ENCODE measurements around the gene SMYD2. TPM values are rescaled to one million over a fixed set of nuclear protein-coding genes. Genes with fewer than 3 reads are reported as not detected.

Gene SMYD2
- total RNA-seq, 1 donor from 2014 or later: 33.6 TPM

DNA sequence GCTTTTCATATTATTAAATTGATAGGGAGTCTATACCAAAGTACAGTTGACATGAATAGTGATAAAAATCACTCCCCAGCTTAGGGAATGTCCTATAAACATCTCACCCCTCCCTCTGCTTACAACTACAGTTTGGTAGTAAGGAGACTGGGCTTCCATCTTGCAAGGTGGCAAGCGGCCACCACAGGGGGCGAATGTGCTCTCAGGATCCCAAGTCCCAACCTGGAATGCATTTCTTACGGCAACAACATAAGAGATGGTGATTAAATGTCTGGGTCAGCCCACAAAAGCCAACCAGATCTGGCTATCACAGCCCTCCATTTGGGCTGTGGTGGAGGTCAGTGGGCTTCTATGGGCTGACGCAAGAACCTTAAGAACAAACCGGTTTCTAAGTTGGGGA is 68.0 kb downstream of the SMYD2 start:
- Mint-ChIP-seq H3K9me3 (peaks cover 16% of the 10 kb centered on the region), H3K27ac (no peak overlapping the region), H3K4me1 (ENCODE audit: low read depth) (peaks cover 2% of the 10 kb centered on the region), H3K27me3 (ENCODE audit: low read depth) (no peaks in the 10 kb centered on the region), H3K4me3 (ENCODE audit: low read depth) (no peak overlapping the region), H3K36me3 (ENCODE audit: low read depth) (peaks cover 71% of the 10 kb centered on the region)
- intact Hi-C loops (cut with micrococcal nuclease): no loop called here
- no peak for DNase-seq (ENCODE audit: low spot score)

DNA sequence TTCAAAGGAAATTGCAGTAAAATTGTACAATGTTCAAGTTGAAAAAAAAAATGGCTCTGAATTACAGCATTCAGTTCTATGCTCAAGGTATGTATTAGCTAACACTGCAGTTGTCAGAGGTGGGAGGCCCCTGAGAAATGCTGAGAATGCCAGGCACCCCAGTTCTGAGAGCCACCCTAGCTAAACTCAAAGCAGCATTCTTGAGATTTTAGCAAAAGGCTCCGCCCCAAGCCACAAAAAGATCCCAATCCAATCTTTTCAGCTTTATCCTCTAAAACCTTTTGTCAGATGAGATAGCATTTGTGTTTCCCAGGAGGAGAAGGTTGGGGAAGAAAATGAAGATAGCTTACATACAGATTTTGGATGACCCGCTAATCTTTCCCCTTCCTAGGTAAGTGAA is 68.8 kb downstream of the SMYD2 start:
- intact Hi-C loops (cut with micrococcal nuclease): no loop called here
- Mint-ChIP-seq H3K9me3 (peaks cover 10% of the 10 kb centered on the region), H3K27me3 (ENCODE audit: low read depth) (no peaks in the 10 kb centered on the region), H3K4me3 (ENCODE audit: low read depth) (no peak overlapping the region), H3K4me1 (ENCODE audit: low read depth) (peaks cover 2% of the 10 kb centered on the region), H3K36me3 (ENCODE audit: low read depth) (peaks cover 71% of the 10 kb centered on the region), H3K27ac (no peak overlapping the region)
- DNase-seq (ENCODE audit: low spot score): no peak

GRCh38 chr1:214351551-214352277 is 70.8 kb downstream of the SMYD2 start:
- no peak for DNase-seq (ENCODE audit: low spot score)
- no peaks in the 10 kb centered on the region for H3K27me3 Mint-ChIP-seq (ENCODE audit: low read depth)
- H3K36me3 Mint-ChIP-seq (ENCODE audit: low read depth): peaks cover 77% of the 10 kb centered on the region
- H3K9me3 Mint-ChIP-seq: no peaks in the 10 kb centered on the region
- H3K4me3 Mint-ChIP-seq (ENCODE audit: low read depth): no peak overlapping the region
- no peaks in the 10 kb centered on the region for H3K4me1 Mint-ChIP-seq (ENCODE audit: low read depth)
- intact Hi-C loops (cut with micrococcal nuclease): no loop called here
- H3K27ac Mint-ChIP-seq: no peak overlapping the region

- H3K27me3 Mint-ChIP-seq (ENCODE audit: low read depth): no peaks in the 10 kb centered on the region
- no peak overlapping the region for H3K4me3 Mint-ChIP-seq (ENCODE audit: low read depth)
- H3K9me3 Mint-ChIP-seq: no peaks in the 10 kb centered on the region
- no peak for DNase-seq (ENCODE audit: low spot score)
- intact Hi-C loops (cut with micrococcal nuclease): no loop called here
- no peaks in the 10 kb centered on the region for H3K4me1 Mint-ChIP-seq (ENCODE audit: low read depth)
- no peak overlapping the region for H3K27ac Mint-ChIP-seq
- peaks cover 78% of the 10 kb centered on the region for H3K36me3 Mint-ChIP-seq (ENCODE audit: low read depth)
Measured at GRCh38 chr1:214352838-214353237, 71.9 kb downstream of the SMYD2 start.

DNA sequence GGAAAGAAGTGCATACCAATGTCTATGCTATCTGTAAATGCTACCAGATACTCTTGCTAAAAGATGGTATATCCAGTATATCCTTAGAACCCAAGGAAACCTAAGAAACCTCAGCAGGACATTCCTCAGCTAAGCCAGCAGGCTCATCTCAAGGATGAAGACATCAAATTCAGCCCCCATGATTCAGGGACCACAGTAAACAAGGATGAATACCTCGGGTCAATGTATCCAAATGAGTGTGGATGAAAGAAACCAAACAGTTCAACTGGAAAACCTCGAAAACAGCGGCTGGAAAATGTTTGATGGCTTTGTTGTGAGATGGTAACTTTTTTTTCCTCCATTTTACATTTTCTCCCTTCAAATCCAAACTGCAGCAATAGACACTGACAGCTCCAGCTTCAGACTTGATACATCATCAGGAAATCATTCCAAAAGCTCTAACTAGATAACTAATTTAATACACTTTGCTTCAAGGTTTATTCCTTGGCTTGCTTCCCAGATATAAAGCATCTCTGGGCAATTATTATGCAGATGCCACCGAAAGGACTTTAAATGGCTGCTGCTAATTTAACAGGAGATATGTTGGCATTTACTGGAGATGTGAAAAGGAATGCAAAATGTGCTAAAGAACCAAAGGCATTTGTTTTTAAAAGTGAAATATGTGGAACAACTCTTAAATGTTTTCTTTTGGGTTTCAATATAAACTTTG is 73.6 kb downstream of the SMYD2 start:
- no peak overlapping the region for H3K27ac Mint-ChIP-seq
- H3K4me3 Mint-ChIP-seq (ENCODE audit: low read depth): no peak overlapping the region
- no peaks in the 10 kb centered on the region for H3K27me3 Mint-ChIP-seq (ENCODE audit: low read depth)
- no peaks in the 10 kb centered on the region for H3K4me1 Mint-ChIP-seq (ENCODE audit: low read depth)
- DNase-seq (ENCODE audit: low spot score): no peak
- peaks cover 72% of the 10 kb centered on the region for H3K36me3 Mint-ChIP-seq (ENCODE audit: low read depth)
- intact Hi-C loops (cut with micrococcal nuclease): no loop called here
- H3K9me3 Mint-ChIP-seq: no peaks in the 10 kb centered on the region

GRCh38 chr1:214360116-214360515 is 79.2 kb downstream of the SMYD2 start:
- intact Hi-C loops (cut with micrococcal nuclease): no loop called here
- H3K4me1 Mint-ChIP-seq (ENCODE audit: low read depth): peaks cover 40% of the 10 kb centered on the region
- H3K27ac Mint-ChIP-seq: no peak overlapping the region
- DNase-seq (ENCODE audit: low spot score): no peak
- no peaks in the 10 kb centered on the region for H3K27me3 Mint-ChIP-seq (ENCODE audit: low read depth)
- H3K4me3 Mint-ChIP-seq (ENCODE audit: low read depth): no peak overlapping the region
- peaks cover 10% of the 10 kb centered on the region for H3K9me3 Mint-ChIP-seq
- peaks cover 82% of the 10 kb centered on the region for H3K36me3 Mint-ChIP-seq (ENCODE audit: low read depth)

GRCh38 chr1:214360525-214361164 is 79.7 kb downstream of the SMYD2 start:
- intact Hi-C loops (cut with micrococcal nuclease): no loop called here
- H3K4me1 Mint-ChIP-seq (ENCODE audit: low read depth): peaks cover 40% of the 10 kb centered on the region
- no peak for DNase-seq (ENCODE audit: low spot score)

DNA sequence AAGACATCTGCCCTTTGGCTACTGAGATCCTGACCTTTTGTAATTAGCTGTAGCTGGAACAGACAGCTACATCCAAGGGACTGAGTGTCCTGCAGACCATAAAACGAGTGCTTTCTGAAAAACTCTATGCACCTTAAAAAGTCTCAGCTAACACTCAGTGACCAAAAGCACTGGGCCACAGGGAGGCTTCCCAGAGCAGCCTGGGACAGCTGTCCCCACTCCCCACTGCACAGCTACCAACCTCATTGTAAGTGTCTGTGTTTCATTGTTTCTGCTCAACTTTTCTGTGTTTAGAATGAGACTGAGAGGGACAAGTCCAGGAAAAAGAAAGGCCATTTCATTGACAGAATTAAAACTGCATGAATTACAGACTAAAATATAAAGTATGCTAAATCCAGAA is 80.7 kb downstream of the SMYD2 start:
- Mint-ChIP-seq H3K4me1 (ENCODE audit: low read depth) (peaks cover 44% of the 10 kb centered on the region), H3K36me3 (ENCODE audit: low read depth) (peaks cover 72% of the 10 kb centered on the region), H3K27ac (no peak overlapping the region), H3K4me3 (ENCODE audit: low read depth) (no peak overlapping the region), H3K9me3 (peaks cover 10% of the 10 kb centered on the region), H3K27me3 (ENCODE audit: low read depth) (no peaks in the 10 kb centered on the region)
- intact Hi-C loops (cut with micrococcal nuclease): no loop called here
- DNase-seq (ENCODE audit: low spot score): no peak

More at GRCh38 chr1:214360525-214361164, 79.7 kb downstream of the SMYD2 start:
- peaks cover 76% of the 10 kb centered on the region for H3K36me3 Mint-ChIP-seq (ENCODE audit: low read depth)
- no peaks in the 10 kb centered on the region for H3K27me3 Mint-ChIP-seq (ENCODE audit: low read depth)
- H3K4me3 Mint-ChIP-seq (ENCODE audit: low read depth): no peak overlapping the region
- peaks cover 10% of the 10 kb centered on the region for H3K9me3 Mint-ChIP-seq
- H3K27ac Mint-ChIP-seq: peak overlapping the region; percentile 51

- intact Hi-C loops (cut with micrococcal nuclease): no loop called here
- no peaks in the 10 kb centered on the region for H3K27me3 Mint-ChIP-seq (ENCODE audit: low read depth)
- H3K36me3 Mint-ChIP-seq (ENCODE audit: low read depth): peaks cover 70% of the 10 kb centered on the region
- peak overlapping the region; percentile 1 for H3K27ac Mint-ChIP-seq
- no peak overlapping the region for H3K4me3 Mint-ChIP-seq (ENCODE audit: low read depth)
- peaks cover 44% of the 10 kb centered on the region for H3K4me1 Mint-ChIP-seq (ENCODE audit: low read depth)
- peaks cover 10% of the 10 kb centered on the region for H3K9me3 Mint-ChIP-seq
- DNase-seq (ENCODE audit: low spot score): no peak
Measured at GRCh38 chr1:214362188-214362882, 81.4 kb downstream of the SMYD2 start.

DNA sequence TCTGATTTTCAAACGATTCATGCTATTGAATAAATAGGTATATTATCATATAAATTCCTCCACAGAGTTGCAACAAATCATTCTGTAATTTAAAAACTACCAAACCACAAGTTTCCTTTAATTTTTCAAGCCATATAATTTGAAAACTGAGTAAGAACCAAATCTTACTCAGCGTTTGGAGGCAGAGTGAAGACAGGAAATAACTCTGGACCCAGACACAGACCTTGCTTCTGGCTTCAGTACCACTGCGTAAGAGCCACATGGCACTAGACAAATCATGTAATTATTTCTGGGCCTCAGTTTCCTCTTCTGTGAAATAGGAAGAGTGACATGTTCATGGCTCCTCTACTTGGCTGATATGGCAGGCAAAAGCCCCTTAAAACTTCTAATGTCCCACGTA is 82.4 kb downstream of the SMYD2 start:
- peaks cover 44% of the 10 kb centered on the region for H3K4me1 Mint-ChIP-seq (ENCODE audit: low read depth)
- H3K36me3 Mint-ChIP-seq (ENCODE audit: low read depth): peaks cover 67% of the 10 kb centered on the region
- DNase-seq (ENCODE audit: low spot score): no peak
- peaks cover 10% of the 10 kb centered on the region for H3K9me3 Mint-ChIP-seq
- H3K27me3 Mint-ChIP-seq (ENCODE audit: low read depth): no peaks in the 10 kb centered on the region
- intact Hi-C loops (cut with micrococcal nuclease): no loop called here
- peak overlapping the region; percentile 18 for H3K27ac Mint-ChIP-seq
- H3K4me3 Mint-ChIP-seq (ENCODE audit: low read depth): no peak overlapping the region

DNA sequence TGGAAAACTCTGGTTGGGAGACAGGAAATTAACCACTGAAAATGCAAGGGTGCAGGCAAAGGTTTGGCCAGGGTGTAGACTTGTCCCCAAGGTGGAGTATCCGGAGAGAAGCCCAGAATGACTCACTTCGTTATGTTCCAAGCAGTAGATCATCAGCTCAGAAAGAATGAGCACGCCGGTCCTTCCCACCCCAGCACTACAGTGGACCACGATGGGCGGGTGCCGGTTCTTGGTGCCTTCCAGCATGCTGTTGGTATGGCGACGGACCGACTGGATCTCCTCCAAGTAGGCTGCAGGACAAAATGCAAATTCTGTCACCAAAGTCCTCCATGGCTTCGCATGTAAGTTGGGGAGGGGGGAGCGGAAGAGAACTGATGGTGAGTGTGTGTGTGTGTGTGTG is 83.4 kb downstream of the SMYD2 start:
- peaks cover 10% of the 10 kb centered on the region for H3K9me3 Mint-ChIP-seq
- DNase-seq (ENCODE audit: low spot score): no peak
- H3K4me1 Mint-ChIP-seq (ENCODE audit: low read depth): peaks cover 44% of the 10 kb centered on the region
- H3K27me3 Mint-ChIP-seq (ENCODE audit: low read depth): no peaks in the 10 kb centered on the region
- H3K27ac Mint-ChIP-seq: no peak overlapping the region
- H3K36me3 Mint-ChIP-seq (ENCODE audit: low read depth): peaks cover 75% of the 10 kb centered on the region
- intact Hi-C loops (cut with micrococcal nuclease): no loop called here
- no peak overlapping the region for H3K4me3 Mint-ChIP-seq (ENCODE audit: low read depth)

DNA sequence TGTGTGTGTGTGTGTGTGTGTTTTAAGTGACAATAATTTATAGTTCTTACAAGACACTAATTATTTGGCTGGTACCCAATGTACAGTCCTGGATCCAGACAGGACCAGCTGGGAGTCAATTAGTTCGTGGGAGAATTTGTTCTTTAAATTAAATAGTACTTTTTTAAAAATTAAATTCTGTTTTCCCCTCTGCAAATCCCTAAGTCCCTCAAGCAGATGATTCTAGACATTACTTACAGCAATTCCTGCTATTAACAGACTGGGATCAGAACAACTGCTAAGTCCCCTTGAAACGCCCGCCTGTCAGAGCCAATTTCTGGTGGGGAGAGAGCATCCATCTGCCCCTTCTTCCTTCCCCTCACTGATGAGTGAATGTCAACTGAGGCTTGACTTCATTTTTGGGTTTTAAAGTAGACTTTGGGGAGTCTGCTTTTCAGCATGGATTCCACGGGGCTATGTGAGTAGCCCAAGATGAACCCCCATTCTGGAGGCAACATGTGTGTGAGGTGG is 83.9 kb downstream of the SMYD2 start:
- H3K27me3 Mint-ChIP-seq (ENCODE audit: low read depth): no peaks in the 10 kb centered on the region
- peaks cover 44% of the 10 kb centered on the region for H3K4me1 Mint-ChIP-seq (ENCODE audit: low read depth)
- intact Hi-C loops (cut with micrococcal nuclease): no loop called here
- no peak for DNase-seq (ENCODE audit: low spot score)
- H3K4me3 Mint-ChIP-seq (ENCODE audit: low read depth): no peak overlapping the region
- peaks cover 75% of the 10 kb centered on the region for H3K36me3 Mint-ChIP-seq (ENCODE audit: low read depth)
- H3K9me3 Mint-ChIP-seq: peaks cover 10% of the 10 kb centered on the region
- no peak overlapping the region for H3K27ac Mint-ChIP-seq

All from activated T-helper 2 cell treated with anti-CD3 and anti-CD28 coated beads, Interferon-gamma antibody, Interleukin-2, Interleukin-4, amounts not matched to agents 10 μg/mL and 5 μg/mL and 100 μg/mL, durations not matched to agents 14 hours and 24 hours and 36 hours (primary cell).